GM21447 (cell line): ENCODE results near the gene CCDC34.

Experiments used
- ATAC-seq: cut with Tn5 transposase; IDR thresholded peaks from one replicate; pipeline ENCODE4 v1.9.1; 2021; ENCODE audit not compliant: unreplicated experiment

The CCDC34 gene

GRCh38 chr11:27291954-27292636, 70.9 kb downstream of the CCDC34 start:
- ATAC-seq, result no peak

DNA sequence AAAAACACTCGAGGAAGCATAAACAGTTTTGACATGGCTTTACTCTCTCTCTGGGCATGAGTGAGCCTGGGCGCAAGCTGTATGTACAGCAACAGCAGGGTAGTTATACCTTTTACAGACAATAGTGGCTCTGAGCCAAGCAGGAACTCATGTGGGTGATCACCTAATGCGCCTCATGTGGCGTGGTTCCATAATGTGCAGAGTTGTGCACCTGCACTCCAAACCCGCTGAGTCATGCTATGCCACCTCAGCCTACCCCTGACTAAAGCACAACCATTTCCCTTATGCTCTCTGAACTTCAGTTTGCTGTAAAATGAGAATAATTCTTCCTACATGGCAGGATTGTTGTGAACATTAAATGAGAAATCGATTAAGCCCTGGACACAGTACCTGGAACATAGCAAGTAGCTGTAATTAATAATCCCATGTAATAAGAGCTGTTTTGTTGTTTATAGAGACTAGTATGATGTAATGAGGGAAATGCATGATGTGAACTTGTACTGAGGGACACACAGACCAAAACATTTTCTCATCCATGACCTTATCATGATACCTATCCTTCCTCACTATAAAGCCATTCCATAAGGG, 71.6 kb downstream of the CCDC34 start:
- ATAC-seq, result no peak

DNA sequence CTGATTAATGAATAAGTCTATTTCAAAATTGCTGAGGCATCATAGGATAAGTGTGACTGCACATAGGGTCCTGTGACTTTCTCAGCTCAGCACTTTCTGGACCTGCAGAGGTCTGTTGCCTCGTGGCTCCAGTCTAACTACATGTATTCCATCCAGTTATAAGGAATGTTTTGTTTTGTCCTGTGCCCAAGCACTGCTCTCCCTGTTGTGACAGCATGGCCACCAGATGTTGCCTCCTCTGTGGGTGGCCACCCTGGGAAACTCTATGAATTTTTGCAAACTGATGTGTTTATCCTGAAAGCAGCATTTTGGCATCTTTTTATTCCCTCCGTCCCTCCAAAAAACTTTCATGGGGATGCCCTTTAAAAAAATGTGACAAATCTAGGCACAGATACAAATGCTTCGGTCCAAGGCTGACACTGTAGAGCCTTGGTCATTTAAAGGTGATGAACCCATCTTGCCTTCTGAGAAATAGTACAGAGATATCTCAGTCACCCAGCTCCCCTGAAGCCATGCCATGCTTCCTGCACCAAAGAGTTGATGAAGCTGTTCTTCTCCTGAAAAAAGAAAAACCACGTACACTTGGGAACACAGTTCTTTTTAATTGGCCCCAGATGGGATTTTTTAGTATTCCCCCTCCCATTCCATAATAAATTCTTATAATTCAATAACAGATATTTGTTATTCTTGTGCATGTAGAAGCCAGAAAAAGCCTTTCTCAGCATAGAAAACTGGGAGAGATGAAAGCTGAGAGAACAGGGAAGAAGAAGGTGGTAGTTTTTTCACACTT, 72.6 kb downstream of the CCDC34 start:
- ATAC-seq, result no peak
